ENCODE results near the gene TPMT. TPM values are rescaled to one million over a fixed set of nuclear protein-coding genes. Genes with fewer than 3 reads are reported as not detected.

TPMT gene
- total RNA-seq, 1 experiment from 2014 or later, result 9.7 TPM

- ATAC-seq (no peak), DNase-seq (ENCODE audit: low read depth, low spot score) (no peak)
- Histone ChIP-seq H3K36me3 (ENCODE audit: control insufficient read depth, insufficient read depth, low read length) (no peaks in the 10 kb centered on the region; the same call in 1 of the 2 replicates), H3K27ac (ENCODE audit: low read length) (no peak overlapping the region), H3K4me3 (ENCODE audit: low read depth in 2 of 2, low read length in 2 of 2) (no peak overlapping the region), H3K27me3 (ENCODE audit: control insufficient read depth, insufficient read depth, low read length) (no peaks in the 10 kb centered on the region), H3K4me1 (ENCODE audit: control insufficient read depth, insufficient read depth, low read length) (no peaks in the 10 kb centered on the region), H3K9me3 (ENCODE audit: control insufficient read depth, insufficient read depth, low read depth, low read length) (no peaks in the 10 kb centered on the region)
- in situ Hi-C loops (cut with HindIII; ENCODE audit: low pct_unique_long_range_greater_than_20kb, low sequenced_read_pairs) (no loop called here), intact Hi-C loops (cut with micrococcal nuclease; ENCODE audit: unreplicated experiment) (loop anchor here (10.0 kb wide), 3 partner anchors 141 to 311 kb away; partner anchors contain the start of gene KIF13A)
- no peak for TF ChIP-seq REST (IDR thresholded peaks at IDR 0.05; ENCODE audit: insufficient read depth in 1 of 2, low read depth in 2 of 2, low read length in 1 of 2)
- TF ChIP-seq TCF7L2 (IDR thresholded peaks at IDR 0.05; ENCODE audit: low read depth, low read length), result no peak
- no peak for TF ChIP-seq CTCF (IDR thresholded peaks at IDR 0.05)
- TF ChIP-seq SIN3A (IDR thresholded peaks at IDR 0.05; ENCODE audit: borderline replicate concordance, insufficient read depth, low read depth, low read length), result no peak
- BruUV-seq (replicated peaks), result no TSS peak
- ChIA-PET CTCF (no interaction called here), POLR2A (no interaction called here)
These were observed 28.8 kb downstream of the TPMT start for GRCh38 chr6:18126121-18126520.

- TF ChIP-seq CTCF (IDR thresholded peaks at IDR 0.05) (peak; percentile 93), TCF7L2 (IDR thresholded peaks at IDR 0.05; ENCODE audit: low read depth, low read length) (peak; percentile 26; the same call in 1 of the 2 replicates), POLR2AphosphoS5 (IDR thresholded peaks at IDR 0.05; ENCODE audit: low read depth, low read length) (no peak), SIN3A (IDR thresholded peaks at IDR 0.05; ENCODE audit: borderline replicate concordance, insufficient read depth, low read depth, low read length) (no peak), REST (IDR thresholded peaks at IDR 0.05; ENCODE audit: insufficient read depth in 1 of 2, low read depth in 2 of 2, low read length in 1 of 2) (0 out of 4 replicates have a peak, but pooled peaks of 1 of the 2 experiments have one; percentile 52)
- peak within 1 kb of the TSS; percentile 49 to 69 for H3K4me3 ChIP-seq (ENCODE audit: low read depth in 2 of 2, low read length in 2 of 2)
- H3K9me3 ChIP-seq (ENCODE audit: control insufficient read depth, insufficient read depth, low read depth, low read length), result no peaks in the 10 kb centered on the region
- H3K4me1 ChIP-seq (ENCODE audit: control insufficient read depth, insufficient read depth, low read length), result no peaks in the 10 kb centered on the region
- in situ Hi-C loops (cut with HindIII; ENCODE audit: low pct_unique_long_range_greater_than_20kb, low sequenced_read_pairs), result no loop called here
- ChIA-PET CTCF (interaction anchor here (0.5 to 0.8 kb wide), 5 partner anchors 42 to 790 kb away, joined by 3 to 4 read pairs (median 3); no protein-coding TSS in a partner anchor), POLR2A (no interaction called here)
- BruUV-seq (replicated peaks), result no TSS peak
- H3K27ac ChIP-seq (ENCODE audit: low read length), result peak within 1 kb of the TSS; percentile 86
- peak; percentile 76 for DNase-seq (ENCODE audit: low read depth, low spot score)
- H3K36me3 ChIP-seq (ENCODE audit: control insufficient read depth, insufficient read depth, low read length), result no peaks in the 10 kb centered on the region
- H3K27me3 ChIP-seq (ENCODE audit: control insufficient read depth, insufficient read depth, low read length), result no peaks in the 10 kb centered on the region
- ATAC-seq, result peak; percentile 99
- intact Hi-C loops (cut with micrococcal nuclease; ENCODE audit: unreplicated experiment), result loop anchor here (10.0 kb wide), 3 partner anchors 138 to 308 kb away; partner anchors contain the start of gene KIF13A
These were observed 32.5 kb downstream of the TPMT start, which contains the start of gene NHLRC1 for GRCh38 chr6:18122128-18123093. TSS of gene NHLRC1 (minus strand) at chr6:18122677. CDS start at chr6:18122606, 71 bp downstream.

All from Panc1 (cell line).